ENCODE measurements around the gene PCNX3.

DNA sequence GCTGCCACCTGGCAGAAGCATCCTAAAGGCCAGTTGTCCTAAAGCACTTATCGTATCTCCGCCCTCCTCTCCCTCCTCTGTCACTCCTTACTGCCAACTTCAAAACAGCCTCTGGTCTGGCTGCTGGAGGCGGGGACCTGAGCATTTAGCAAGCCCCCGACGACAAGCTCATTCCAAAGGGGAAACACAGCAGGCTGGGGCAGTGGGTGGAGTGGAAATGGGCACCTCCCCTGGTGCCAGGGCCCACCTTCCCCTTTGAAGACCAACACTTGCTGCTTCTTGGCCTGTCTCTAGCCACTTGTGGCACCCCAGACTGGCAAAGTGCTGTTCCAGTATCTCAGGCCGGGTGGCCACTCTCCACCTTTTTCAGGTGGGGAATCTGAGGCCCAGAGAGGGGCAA, 5.2 kb upstream of the PCNX3 start:
- TF ChIP-seq, protein P1, sequence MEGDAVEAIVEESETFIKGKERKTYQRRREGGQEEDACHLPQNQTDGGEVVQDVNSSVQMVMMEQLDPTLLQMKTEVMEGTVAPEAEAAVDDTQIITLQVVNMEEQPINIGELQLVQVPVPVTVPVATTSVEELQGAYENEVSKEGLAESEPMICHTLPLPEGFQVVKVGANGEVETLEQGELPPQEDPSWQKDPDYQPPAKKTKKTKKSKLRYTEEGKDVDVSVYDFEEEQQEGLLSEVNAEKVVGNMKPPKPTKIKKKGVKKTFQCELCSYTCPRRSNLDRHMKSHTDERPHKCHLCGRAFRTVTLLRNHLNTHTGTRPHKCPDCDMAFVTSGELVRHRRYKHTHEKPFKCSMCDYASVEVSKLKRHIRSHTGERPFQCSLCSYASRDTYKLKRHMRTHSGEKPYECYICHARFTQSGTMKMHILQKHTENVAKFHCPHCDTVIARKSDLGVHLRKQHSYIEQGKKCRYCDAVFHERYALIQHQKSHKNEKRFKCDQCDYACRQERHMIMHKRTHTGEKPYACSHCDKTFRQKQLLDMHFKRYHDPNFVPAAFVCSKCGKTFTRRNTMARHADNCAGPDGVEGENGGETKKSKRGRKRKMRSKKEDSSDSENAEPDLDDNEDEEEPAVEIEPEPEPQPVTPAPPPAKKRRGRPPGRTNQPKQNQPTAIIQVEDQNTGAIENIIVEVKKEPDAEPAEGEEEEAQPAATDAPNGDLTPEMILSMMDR (conservative IDR thresholded peaks at IDR 0.05; ENCODE audit: low read depth, low read length): no peak
- TF ChIP-seq MAFK (IDR thresholded peaks at IDR 0.05; ENCODE audit: low read depth, low read length): no peak
- TF ChIP-seq MAZ (IDR thresholded peaks at IDR 0.05; ENCODE audit: borderline replicate concordance, low read depth, low read length): no peak
- no peak for TF ChIP-seq MXI1 (IDR thresholded peaks at IDR 0.05; ENCODE audit: borderline replicate concordance, low read depth, low read length)
- no peak for TF ChIP-seq POLR2A (IDR thresholded peaks at IDR 0.05; ENCODE audit: low read depth, low read length)
- TF ChIP-seq RFX5 (IDR thresholded peaks at IDR 0.05; ENCODE audit: low read depth, low read length): no peak
- no peak for TF ChIP-seq SMC3 (IDR thresholded peaks at IDR 0.05; ENCODE audit: low read depth, low read length)
- TF ChIP-seq CHD1 (IDR thresholded peaks at IDR 0.05; ENCODE audit: low read depth, low read length): no peak
- TF ChIP-seq, protein P2, sequence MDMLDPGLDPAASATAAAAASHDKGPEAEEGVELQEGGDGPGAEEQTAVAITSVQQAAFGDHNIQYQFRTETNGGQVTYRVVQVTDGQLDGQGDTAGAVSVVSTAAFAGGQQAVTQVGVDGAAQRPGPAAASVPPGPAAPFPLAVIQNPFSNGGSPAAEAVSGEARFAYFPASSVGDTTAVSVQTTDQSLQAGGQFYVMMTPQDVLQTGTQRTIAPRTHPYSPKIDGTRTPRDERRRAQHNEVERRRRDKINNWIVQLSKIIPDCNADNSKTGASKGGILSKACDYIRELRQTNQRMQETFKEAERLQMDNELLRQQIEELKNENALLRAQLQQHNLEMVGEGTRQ (IDR thresholded peaks at IDR 0.05; ENCODE audit: low read depth, low read length): no peak
- TF ChIP-seq FOS (IDR thresholded peaks at IDR 0.05; ENCODE audit: low read depth, low read length): no peak
- no peak for TF ChIP-seq CEBPB (IDR thresholded peaks at IDR 0.05; ENCODE audit: low read depth, low read length)
- TF ChIP-seq, protein P3, sequence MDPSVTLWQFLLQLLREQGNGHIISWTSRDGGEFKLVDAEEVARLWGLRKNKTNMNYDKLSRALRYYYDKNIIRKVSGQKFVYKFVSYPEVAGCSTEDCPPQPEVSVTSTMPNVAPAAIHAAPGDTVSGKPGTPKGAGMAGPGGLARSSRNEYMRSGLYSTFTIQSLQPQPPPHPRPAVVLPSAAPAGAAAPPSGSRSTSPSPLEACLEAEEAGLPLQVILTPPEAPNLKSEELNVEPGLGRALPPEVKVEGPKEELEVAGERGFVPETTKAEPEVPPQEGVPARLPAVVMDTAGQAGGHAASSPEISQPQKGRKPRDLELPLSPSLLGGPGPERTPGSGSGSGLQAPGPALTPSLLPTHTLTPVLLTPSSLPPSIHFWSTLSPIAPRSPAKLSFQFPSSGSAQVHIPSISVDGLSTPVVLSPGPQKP (IDR thresholded peaks at IDR 0.05; ENCODE audit: borderline replicate concordance, low read depth, low read length): no peak
- no peak for TF ChIP-seq RAD21 (IDR thresholded peaks at IDR 0.05; ENCODE audit: low read length)
